Thyroid gland (tissue), 4 donors: Measurements from ENCODE around the gene GAPVD1. TPM values are rescaled to one million over a fixed set of nuclear protein-coding genes. Genes with fewer than 3 reads are reported as not detected.

ENCODE experiments used
- DNase-seq, 2 donors: peaks; one replicate each; pipeline ENCODE4 v3.0.0-alpha.2; 2019
- H3K27ac ChIP-seq, 3 donors: fragments of 200-600 bp; sonication (generic); 1 replicate in 2 of 3; 2 replicates in 1 of 3; pipeline ENCODE4 v1.5.1; 2016 to 2019; ENCODE audit warnings: mild to moderate bottlenecking in 1 of 3, moderate library complexity in 1 of 3
- H3K27me3 ChIP-seq: fragments of 200-600 bp; sonication (generic); one replicate; pipeline ENCODE4 v1.5.1; 2019
- H3K36me3 ChIP-seq, 2 donors: fragments of 200-600 bp; sonication (generic); one replicate each; pipeline ENCODE4 v1.5.1; 2016 to 2019
- H3K4me1 ChIP-seq, 2 donors: fragments of 200-600 bp; sonication (generic); one replicate each; pipeline ENCODE4 v1.5.1; 2017 to 2019
- H3K4me3 ChIP-seq, 3 donors: fragments of 200-600 bp; sonication (generic); replicated peaks in 1 of 3; 1 replicate in 2 of 3; 2 replicates in 1 of 3; pipeline ENCODE4 v1.5.1; 2016; ENCODE audit warnings: mild to moderate bottlenecking in 1 of 3
- H3K9me3 ChIP-seq: fragments of 200-600 bp; sonication (generic); one replicate; pipeline ENCODE4 v1.5.1; 2017
- POLR2A ChIP-seq, 2 donors: fragments of 450-650 bp; IDR thresholded peaks; one replicate each; pipeline ENCODE4 v1.6.1; 2017; ENCODE audit warnings: antibody characterized with exemption in 2 of 2, mild to moderate bottlenecking in 2 of 2, moderate library complexity in 1 of 2
- WGBS, 2 donors: methylation state at CpG; one replicate each; pipeline ENCODE4 v1.1.5; 2017; 5-methylcytosine and 5-hydroxymethylcytosine counted together
- intact Hi-C: fragments of 100-400 bp; cut with DNase I; formaldehyde crosslinking; loops from one replicate; pipeline ENCODE4 v1.15.1; 2023
- total RNA-seq, 4 donors: library from RNA; depleted of rRNA; stranded (reverse); fragments of >200 nt; gene quantifications; one replicate each; pipeline ENCODE4 v1.2.3, GENCODE V29; 2016
- TF ChIP-seq, protein P1 (sequence below), 6 experiments: fragments of 200-600 bp in 3 of 6; fragments of 450-650 bp in 3 of 6; sonication (generic) in 3 of 6; IDR thresholded peaks; one replicate each; pipeline ENCODE4 v1.5.1; 2016 to 2019; ENCODE audit warnings: antibody characterized with exemption in 6 of 6, mild to moderate bottlenecking in 2 of 6, inconsistent platforms in 1 of 6, moderate library complexity in 1 of 6

Gene GAPVD1
- total RNA-seq, 4 donors from 2014 or later, result 92.6 to 140 (median 104) TPM

DNA sequence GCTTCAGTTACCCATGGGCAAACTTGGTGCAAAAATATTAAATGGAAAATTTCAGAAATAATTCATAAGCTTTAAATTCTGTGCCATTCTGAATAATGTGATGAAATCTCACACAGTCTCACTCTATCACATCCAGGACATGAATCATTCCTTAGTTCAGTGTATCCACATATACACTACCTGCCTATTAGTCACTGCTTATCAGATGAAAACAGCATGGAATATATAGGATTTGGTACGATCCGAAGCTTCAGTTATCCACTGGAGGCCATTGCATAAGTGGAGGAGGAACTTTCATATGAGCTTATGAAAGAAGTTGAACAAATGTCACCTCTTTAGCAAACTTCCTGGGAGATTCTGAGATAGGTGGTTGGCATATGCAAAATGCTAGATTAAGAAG is 64.2 kb downstream of the GAPVD1 start:
- TF ChIP-seq, protein P1, sequence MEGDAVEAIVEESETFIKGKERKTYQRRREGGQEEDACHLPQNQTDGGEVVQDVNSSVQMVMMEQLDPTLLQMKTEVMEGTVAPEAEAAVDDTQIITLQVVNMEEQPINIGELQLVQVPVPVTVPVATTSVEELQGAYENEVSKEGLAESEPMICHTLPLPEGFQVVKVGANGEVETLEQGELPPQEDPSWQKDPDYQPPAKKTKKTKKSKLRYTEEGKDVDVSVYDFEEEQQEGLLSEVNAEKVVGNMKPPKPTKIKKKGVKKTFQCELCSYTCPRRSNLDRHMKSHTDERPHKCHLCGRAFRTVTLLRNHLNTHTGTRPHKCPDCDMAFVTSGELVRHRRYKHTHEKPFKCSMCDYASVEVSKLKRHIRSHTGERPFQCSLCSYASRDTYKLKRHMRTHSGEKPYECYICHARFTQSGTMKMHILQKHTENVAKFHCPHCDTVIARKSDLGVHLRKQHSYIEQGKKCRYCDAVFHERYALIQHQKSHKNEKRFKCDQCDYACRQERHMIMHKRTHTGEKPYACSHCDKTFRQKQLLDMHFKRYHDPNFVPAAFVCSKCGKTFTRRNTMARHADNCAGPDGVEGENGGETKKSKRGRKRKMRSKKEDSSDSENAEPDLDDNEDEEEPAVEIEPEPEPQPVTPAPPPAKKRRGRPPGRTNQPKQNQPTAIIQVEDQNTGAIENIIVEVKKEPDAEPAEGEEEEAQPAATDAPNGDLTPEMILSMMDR (IDR thresholded peaks at IDR 0.05), result no peak
- no peak for TF ChIP-seq POLR2A (IDR thresholded peaks at IDR 0.05)
- no peak overlapping the region for H3K27ac ChIP-seq
- H3K36me3 ChIP-seq, result peaks cover 26 to 57% of the 10 kb centered on the region in 2 donors
- H3K4me3 ChIP-seq, result no peak overlapping the region
- no peaks in the 10 kb centered on the region for H3K4me1 ChIP-seq
- H3K9me3 ChIP-seq, result no peaks in the 10 kb centered on the region
- DNase-seq, result no peak
- H3K27me3 ChIP-seq, result no peaks in the 10 kb centered on the region
- 95 to 96% methylated on average over 2 of the region's 2 CpGs for WGBS, 2 donors
- intact Hi-C loops, result no loop called here

DNA sequence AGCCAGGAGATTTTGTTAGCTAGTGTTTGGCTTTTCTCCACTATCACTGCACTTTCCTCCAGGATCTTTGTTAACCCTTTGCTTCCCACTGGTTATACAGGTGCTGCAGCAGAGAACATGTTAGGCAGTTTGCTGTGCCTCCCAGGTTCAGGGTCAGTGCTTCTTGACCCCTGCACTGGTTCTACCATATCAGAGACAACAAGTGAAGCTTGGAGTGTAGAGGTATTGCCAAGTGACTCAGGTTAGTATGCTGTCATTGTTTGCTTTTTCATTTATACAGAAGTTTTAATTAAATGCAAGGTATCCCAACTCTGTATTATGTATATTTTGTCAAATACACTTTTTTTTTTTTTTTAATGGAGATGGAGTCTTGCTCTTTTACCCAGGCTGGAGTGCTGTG is 68.4 kb downstream of the GAPVD1 start:
- H3K27ac ChIP-seq, result no peak overlapping the region
- H3K4me1 ChIP-seq, result no peaks in the 10 kb centered on the region
- no peak for DNase-seq
- no peak for TF ChIP-seq POLR2A (IDR thresholded peaks at IDR 0.05)
- TF ChIP-seq, protein P1 (IDR thresholded peaks at IDR 0.05), result no peak
- no peaks in the 10 kb centered on the region for H3K27me3 ChIP-seq
- peaks cover 44 to 67% of the 10 kb centered on the region in 2 donors for H3K36me3 ChIP-seq
- no peak overlapping the region for H3K4me3 ChIP-seq
- intact Hi-C loops, result no loop called here
- H3K9me3 ChIP-seq, result no peaks in the 10 kb centered on the region

DNA sequence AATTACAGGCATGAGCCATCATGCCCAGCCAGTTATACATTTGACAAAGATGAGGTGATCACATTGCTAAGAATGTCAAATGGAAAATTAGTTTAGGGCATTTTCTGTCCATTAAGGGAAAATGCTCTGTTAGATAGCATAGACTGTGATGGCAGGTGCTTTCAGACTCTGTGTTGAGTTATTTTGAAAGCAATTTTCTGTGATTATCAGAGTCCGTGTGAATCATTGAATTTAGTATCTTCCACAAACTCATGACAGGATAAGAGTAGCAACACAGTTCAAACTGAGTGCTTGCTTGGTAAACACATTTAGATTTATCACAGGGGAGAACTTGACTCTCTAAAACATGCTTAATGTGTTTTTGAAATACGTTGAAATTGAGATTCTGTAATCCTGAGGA is 69.0 kb downstream of the GAPVD1 start:
- no peak for DNase-seq
- intact Hi-C loops, result no loop called here
- H3K27me3 ChIP-seq, result no peaks in the 10 kb centered on the region
- H3K36me3 ChIP-seq, result peaks cover 44 to 63% of the 10 kb centered on the region in 2 donors
- 93 to 95% methylated on average over 2 of the region's 2 CpGs for WGBS, 2 donors
- no peaks in the 10 kb centered on the region for H3K4me1 ChIP-seq
- H3K27ac ChIP-seq, result no peak overlapping the region
- no peak overlapping the region for H3K4me3 ChIP-seq
- H3K9me3 ChIP-seq, result no peaks in the 10 kb centered on the region
- TF ChIP-seq, protein P1 (IDR thresholded peaks at IDR 0.05), result no peak
- TF ChIP-seq POLR2A (IDR thresholded peaks at IDR 0.05), result no peak

DNA sequence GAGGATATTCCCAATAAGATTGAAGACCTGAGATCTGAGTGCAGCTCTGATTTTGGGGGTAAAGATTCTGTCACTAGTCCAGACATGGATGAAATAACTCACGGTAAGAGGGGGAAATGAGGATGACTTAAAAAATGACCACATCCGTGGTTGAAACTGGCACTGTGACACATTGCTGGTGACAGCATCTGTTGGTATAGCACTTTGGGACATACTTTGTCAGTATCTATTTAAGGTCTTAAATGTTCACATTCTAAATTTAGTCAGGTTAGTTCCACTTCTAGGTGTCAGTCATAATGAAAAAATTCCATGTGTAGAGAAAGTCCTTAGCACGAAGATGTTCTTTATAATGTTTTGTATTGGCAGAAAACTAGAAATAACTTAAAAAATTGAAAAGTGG is 70.9 kb downstream of the GAPVD1 start:
- intact Hi-C loops, result no loop called here
- Histone ChIP-seq H3K27me3 (no peaks in the 10 kb centered on the region), H3K9me3 (no peaks in the 10 kb centered on the region), H3K36me3 (peaks cover 52 to 58% of the 10 kb centered on the region in 2 donors), H3K4me3 (no peak overlapping the region), H3K4me1 (no peaks in the 10 kb centered on the region), H3K27ac (no peak overlapping the region)
- TF ChIP-seq, protein P1 (IDR thresholded peaks at IDR 0.05), result no peak
- no peak for TF ChIP-seq POLR2A (IDR thresholded peaks at IDR 0.05)
- no peak for DNase-seq
- WGBS, 2 donors, result 82 to 93% methylated on average over 3 of the region's 3 CpGs

DNA sequence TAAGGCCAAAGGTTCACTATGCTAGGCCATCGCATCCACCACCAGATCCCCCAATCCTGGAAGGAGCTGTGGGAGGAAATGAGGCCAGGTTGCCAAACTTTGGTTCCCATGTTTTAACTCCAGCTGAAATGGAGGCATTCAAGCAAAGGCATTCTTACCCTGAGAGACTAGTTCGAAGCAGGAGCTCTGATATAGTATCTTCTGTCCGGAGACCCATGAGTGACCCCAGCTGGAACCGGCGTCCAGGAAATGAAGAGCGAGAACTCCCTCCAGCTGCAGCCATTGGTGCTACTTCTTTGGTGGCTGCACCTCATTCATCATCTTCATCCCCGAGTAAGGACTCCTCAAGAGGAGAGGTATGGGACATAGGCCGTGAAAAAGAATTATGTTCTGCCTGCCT is 75.6 kb downstream of the GAPVD1 start:
- Histone ChIP-seq H3K36me3 (peaks cover 50 to 55% of the 10 kb centered on the region in 2 donors), H3K4me1 (no peaks in the 10 kb centered on the region), H3K9me3 (no peaks in the 10 kb centered on the region), H3K27ac (no peak overlapping the region), H3K4me3 (no peak overlapping the region), H3K27me3 (no peaks in the 10 kb centered on the region)
- WGBS, 2 donors, result 86 to 93% methylated on average over 8 of the region's 8 CpGs
- no peak for DNase-seq
- intact Hi-C loops, result no loop called here
- TF ChIP-seq POLR2A (IDR thresholded peaks at IDR 0.05), result no peak
- TF ChIP-seq, protein P1 (IDR thresholded peaks at IDR 0.05), result no peak
